HepG2 (cell line): ENCODE data around the gene NME4. TPM values are rescaled to one million over a fixed set of nuclear protein-coding genes. Genes with fewer than 3 reads are reported as not detected.
A peak's percentile ranks its signal among the peaks of the same experiment; 100 is the strongest.

ENCODE experiments used
- CAMTA2 ChIP-seq: sonication (generic); formaldehyde crosslinking; IDR thresholded peaks from 2 replicates; pipeline ENCODE4 v1.4.0; 2020; ENCODE audit warnings: mild to moderate bottlenecking, missing genetic modification reagents, borderline replicate concordance
- CBX1 ChIP-seq: IDR thresholded peaks from one replicate; pipeline ENCODE4 v1.6.1; 2016; ENCODE audit warnings: antibody characterized with exemption, low read depth
- CEBPG ChIP-seq: IDR thresholded peaks from 2 replicates; pipeline ENCODE4 v1.6.1; 2016
- DMAP1 ChIP-seq: IDR thresholded peaks from 2 replicates; pipeline ENCODE4 v1.6.1; 2016
- DNMT1 ChIP-seq: sonication (generic); formaldehyde crosslinking; IDR thresholded peaks from 2 replicates; pipeline ENCODE4 v1.5.1; 2020; ENCODE audit warnings: mild to moderate bottlenecking, missing genetic modification reagents
- GPN1 ChIP-seq: sonication (generic); formaldehyde crosslinking; IDR thresholded peaks from 2 replicates; pipeline ENCODE4 v1.5.1; 2020; ENCODE audit warnings: missing genetic modification reagents, borderline replicate concordance
- NFYC ChIP-seq: IDR thresholded peaks from 2 replicates; pipeline ENCODE4 v1.6.1; 2016; ENCODE audit warnings: missing genetic modification reagents, missing compliant biosample characterization
- NONO ChIP-seq, 2 experiments: fragments of 450-650 bp in 1 of 2; sonication (generic) in 1 of 2; formaldehyde crosslinking in 1 of 2; IDR thresholded peaks in 1 of 2; conservative IDR thresholded peaks in 1 of 2; 2 replicates each; pipeline versions ENCODE4 v1.6.1 to v1.8.0; 2017 to 2022; ENCODE audit warnings: mild to moderate bottlenecking in 1 of 2, missing genetic modification reagents in 1 of 2, moderate library complexity in 1 of 2
- NR2F2 ChIP-seq: IDR thresholded peaks from 2 replicates; pipeline ENCODE4 v1.6.1; 2012; ENCODE audit warnings: low read depth, inconsistent platforms, borderline replicate concordance
- PAWR ChIP-seq: sonication (generic); formaldehyde crosslinking; IDR thresholded peaks from 2 replicates; pipeline ENCODE4 v1.4.0; 2020; ENCODE audit warnings: missing genetic modification reagents, mild to moderate bottlenecking, borderline replicate concordance
- PHF8 ChIP-seq: sonication (generic); formaldehyde crosslinking; IDR thresholded peaks from 2 replicates; pipeline ENCODE4 v1.5.0; 2020; ENCODE audit warnings: missing genetic modification reagents
- POGZ ChIP-seq: sonication (generic); formaldehyde crosslinking; IDR thresholded peaks from 2 replicates; pipeline ENCODE4 v1.4.0; 2020; ENCODE audit warnings: mild to moderate bottlenecking, missing genetic modification reagents
- POLR2AphosphoS5 ChIP-seq: IDR thresholded peaks from 2 replicates; pipeline ENCODE4 v1.6.1; 2012; ENCODE audit warnings: low read depth, low read length
- PPARG ChIP-seq: conservative IDR thresholded peaks from 2 replicates; pipeline ENCODE4 v1.6.1; 2016; ENCODE audit warnings: missing biosample characterization, missing genetic modification reagents
- SALL1 ChIP-seq: sonication (generic); formaldehyde crosslinking; IDR thresholded peaks from 2 replicates; pipeline ENCODE4 v1.8.0; 2022; ENCODE audit warnings: mild to moderate bottlenecking, missing genetic modification reagents
- TBP ChIP-seq: sonication (generic); formaldehyde crosslinking; IDR thresholded peaks from 2 replicates; pipeline ENCODE4 v1.5.0; 2020; ENCODE audit warnings: missing genetic modification reagents
- TBX2 ChIP-seq: sonication (generic); formaldehyde crosslinking; IDR thresholded peaks from 2 replicates; pipeline ENCODE4 v1.5.0; 2020; ENCODE audit warnings: missing genetic modification reagents, mild to moderate bottlenecking, borderline replicate concordance
- TP53 ChIP-seq: sonication (generic); formaldehyde crosslinking; conservative IDR thresholded peaks from 2 replicates; pipeline ENCODE4 v1.4.0; 2020; ENCODE audit warnings: missing genetic modification reagents
- ZBTB21 ChIP-seq: sonication (generic); formaldehyde crosslinking; IDR thresholded peaks from 2 replicates; pipeline ENCODE4 v1.4.0; 2020; ENCODE audit warnings: missing genetic modification reagents
- ZBTB7B ChIP-seq: sonication (generic); formaldehyde crosslinking; IDR thresholded peaks from 2 replicates; pipeline ENCODE4 v1.4.0; 2020; ENCODE audit warnings: missing genetic modification reagents
- ZFP91 ChIP-seq: sonication (generic); formaldehyde crosslinking; IDR thresholded peaks from 2 replicates; pipeline ENCODE4 v1.9.0; 2022; ENCODE audit warnings: missing genetic modification reagents, mild to moderate bottlenecking, borderline replicate concordance
- ZIK1 ChIP-seq: sonication (generic); formaldehyde crosslinking; IDR thresholded peaks from 2 replicates; pipeline ENCODE4 v1.5.0; 2020; ENCODE audit warnings: mild to moderate bottlenecking, low read depth, missing genetic modification reagents, borderline replicate concordance
- ZMAT3 ChIP-seq: sonication (generic); formaldehyde crosslinking; conservative IDR thresholded peaks from 2 replicates; pipeline ENCODE4 v1.7.0; 2021; ENCODE audit warnings: missing genetic modification reagents
- ZNF124 ChIP-seq: sonication (generic); formaldehyde crosslinking; IDR thresholded peaks from 2 replicates; pipeline ENCODE4 v1.4.0; 2020; ENCODE audit warnings: missing genetic modification reagents
- ZNF263 ChIP-seq: sonication (generic); formaldehyde crosslinking; IDR thresholded peaks from 2 replicates; pipeline ENCODE4 v1.4.0; 2020; ENCODE audit warnings: missing genetic modification reagents
- ZNF33B ChIP-seq: sonication (generic); formaldehyde crosslinking; IDR thresholded peaks from 2 replicates; pipeline ENCODE4 v1.5.1; 2020; ENCODE audit warnings: mild to moderate bottlenecking, missing genetic modification reagents
- ZNF546 ChIP-seq: sonication (generic); formaldehyde crosslinking; conservative IDR thresholded peaks from 2 replicates; pipeline ENCODE4 v1.8.1; 2023; ENCODE audit warnings: mild to moderate bottlenecking, missing genetic modification reagents
- ZNF570 ChIP-seq: sonication (generic); formaldehyde crosslinking; IDR thresholded peaks from 2 replicates; pipeline ENCODE4 v1.4.0; 2020; ENCODE audit warnings: mild to moderate bottlenecking, missing genetic modification reagents, borderline replicate concordance
- ZNF790 ChIP-seq: sonication (generic); formaldehyde crosslinking; IDR thresholded peaks from 2 replicates; pipeline ENCODE4 v1.8.0; 2022; ENCODE audit warnings: missing genetic modification reagents, mild to moderate bottlenecking, borderline replicate concordance
- polyA plus RNA-seq, 8 experiments: library from polyadenylated mRNA; depleted of rRNA in 3 of 8; stranded (reverse) in 7 of 8; unstranded in 1 of 8; fragments of >200 nt; fragmentation: Illumina TruSeq in 4 of 8; extraction: Trizol in 4 of 8; gene quantifications; 2 replicates each; pipeline versions ENCODE4 v1.2.1 to v1.2.3, GENCODE V29; 2011 to 2016; ENCODE audit warnings: low read depth in 4 of 8, missing spikeins in 1 of 8, mixed read lengths in 1 of 8; ENCODE audit not compliant: insufficient read depth in 1 of 8
- total RNA-seq, 5 experiments: library from RNA; depleted of rRNA; stranded (reverse); fragments of >200 nt; fragmentation: Illumina TruSeq; extraction: Trizol; gene quantifications; 2 replicates each; pipeline ENCODE4 v1.2.3, GENCODE V29; 2016; ENCODE audit warnings: low read depth in 1 of 5
- TF ChIP-seq, protein P1 (sequence below): sonication (generic); formaldehyde crosslinking; IDR thresholded peaks from 2 replicates; pipeline ENCODE4 v1.4.0; 2020; ENCODE audit warnings: missing genetic modification reagents

Gene NME4
- total and polyA plus RNA-seq, 2 of the 13 experiments (the other 11 are each of a cell fraction or from before 2014, with no cell fraction given), result 121 to 263 TPM

- TF ChIP-seq, protein P1, sequence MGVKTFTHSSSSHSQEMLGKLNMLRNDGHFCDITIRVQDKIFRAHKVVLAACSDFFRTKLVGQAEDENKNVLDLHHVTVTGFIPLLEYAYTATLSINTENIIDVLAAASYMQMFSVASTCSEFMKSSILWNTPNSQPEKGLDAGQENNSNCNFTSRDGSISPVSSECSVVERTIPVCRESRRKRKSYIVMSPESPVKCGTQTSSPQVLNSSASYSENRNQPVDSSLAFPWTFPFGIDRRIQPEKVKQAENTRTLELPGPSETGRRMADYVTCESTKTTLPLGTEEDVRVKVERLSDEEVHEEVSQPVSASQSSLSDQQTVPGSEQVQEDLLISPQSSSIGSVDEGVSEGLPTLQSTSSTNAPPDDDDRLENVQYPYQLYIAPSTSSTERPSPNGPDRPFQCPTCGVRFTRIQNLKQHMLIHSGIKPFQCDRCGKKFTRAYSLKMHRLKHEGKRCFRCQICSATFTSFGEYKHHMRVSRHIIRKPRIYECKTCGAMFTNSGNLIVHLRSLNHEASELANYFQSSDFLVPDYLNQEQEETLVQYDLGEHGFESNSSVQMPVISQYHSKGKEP (CRISPR knock-in tag), result no peak
- no peak for TF ChIP-seq ZBTB21 (CRISPR knock-in tag)
- no peak for TF ChIP-seq ZNF790 (CRISPR knock-in tag)
- no peak for TF ChIP-seq ZNF546 (CRISPR knock-in tag)
- no peak for TF ChIP-seq ZNF33B
- TF ChIP-seq TP53 (CRISPR knock-in tag), result no peak
- TF ChIP-seq NR2F2, result peak; percentile 22; the same call in 1 of the 2 replicates
- TF ChIP-seq POLR2AphosphoS5, result peak; percentile 45
- TF ChIP-seq DNMT1 (CRISPR knock-in tag), result no peak
- no peak for TF ChIP-seq POGZ (CRISPR knock-in tag)
- no peak for TF ChIP-seq ZNF124 (CRISPR knock-in tag)
- TF ChIP-seq ZIK1 (CRISPR knock-in tag), result 0 out of 2 replicates have a peak, but pooled peaks have one; percentile 57
- TF ChIP-seq TBX2 (CRISPR knock-in tag), result 0 out of 2 replicates have a peak, but pooled peaks have one; percentile 30
- no peak for TF ChIP-seq ZNF263
- peak; percentile 38; the same call in 1 of the 2 replicates for TF ChIP-seq PHF8 (CRISPR knock-in tag)
- peak; percentile 71; the same call in 1 of the 2 replicates for TF ChIP-seq CAMTA2 (CRISPR knock-in tag)
- no peak for TF ChIP-seq PAWR (CRISPR knock-in tag)
- no peak for TF ChIP-seq DMAP1 (CRISPR knock-in tag)
- TF ChIP-seq ZNF570 (CRISPR knock-in tag), result no peak
- no peak for TF ChIP-seq GPN1 (CRISPR knock-in tag)
- 0 out of 2 replicates have a peak, but pooled peaks have one; percentile 59 for TF ChIP-seq ZBTB7B (CRISPR knock-in tag)
- TF ChIP-seq ZFP91 (CRISPR knock-in tag), result 0 out of 2 replicates have a peak, but pooled peaks have one; percentile 27
- TF ChIP-seq SALL1 (CRISPR knock-in tag), result peak; percentile 47; the same call in 1 of the 2 replicates
- TF ChIP-seq TBP (CRISPR knock-in tag), result no peak
- no peak for TF ChIP-seq NFYC (CRISPR knock-in tag)
- no peak for TF ChIP-seq CBX1
- TF ChIP-seq NONO (IDR thresholded peaks at IDR 0.05), result no peak
- 0 out of 2 replicates have a peak, but pooled peaks have one; percentile 17 for TF ChIP-seq NONO (CRISPR knock-in tag; conservative IDR thresholded peaks at IDR 0.05)
- no peak for TF ChIP-seq CEBPG
- TF ChIP-seq PPARG, result no peak
- no peak for TF ChIP-seq ZMAT3 (CRISPR knock-in tag)
Observed at GRCh38 chr16:381789-382717, 14.9 kb upstream of the NME4 start, which contains the start of gene PGAP6 (continued).
